Measurements from ENCODE around the gene CDK10.
"Not testable (repeated sequence)": the region's sequence is repeated elsewhere in the genome, so short reads cannot be mapped to it uniquely, and the experiment has no call there.

CDK10 gene

DNA sequence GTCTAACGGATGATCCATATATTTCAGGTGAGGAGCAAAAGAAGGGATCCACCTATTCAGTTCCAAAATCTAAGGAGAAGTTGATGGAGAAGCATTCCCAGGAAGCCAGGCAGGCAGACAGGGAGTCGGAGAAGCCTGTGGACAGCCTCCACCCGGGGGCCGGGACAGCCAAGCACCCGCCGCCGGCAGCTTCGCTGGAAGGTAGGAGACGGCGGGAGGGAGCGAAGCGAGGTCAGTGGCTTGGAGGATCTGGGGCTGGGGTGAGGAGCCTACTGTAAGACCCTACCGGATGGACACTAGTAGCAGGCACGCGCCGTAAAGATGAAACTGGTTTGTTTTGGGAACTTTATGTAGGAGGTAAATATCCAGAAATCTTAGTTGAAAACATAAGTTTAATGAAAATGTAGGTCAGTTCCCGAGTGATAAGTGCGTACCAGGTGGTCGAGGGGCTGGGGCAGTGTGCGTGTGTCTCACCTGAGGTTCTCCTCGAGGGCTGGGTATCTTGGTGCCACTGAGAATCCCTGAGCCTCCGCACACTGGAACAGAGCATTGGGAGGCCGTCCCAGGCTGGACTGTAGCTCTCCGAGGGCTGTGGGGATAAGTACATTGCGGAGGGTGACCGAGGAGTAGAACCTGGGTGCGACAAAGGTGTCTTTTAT is 28.1 kb upstream of the CDK10 start:
- Histone ChIP-seq H3K4me1 (ENCODE audit: low read length) (no peaks in the 10 kb centered on the region), H3K27me3 (replicated peaks; ENCODE audit: insufficient read depth, low read length) (no peaks in the 10 kb centered on the region), H3K4me3 (ENCODE audit: low read length) (peak overlapping the region; percentile 84), H3K27ac (ENCODE audit: low read length) (no peak overlapping the region), H3K36me3 (replicated peaks; ENCODE audit: insufficient read depth, low read length) (no peaks in the 10 kb centered on the region; the same call in 1 of the 2 replicates), H2AFZ (ENCODE audit: low read length) (peak overlapping the region; percentile 96), H4K20me1 (ENCODE audit: insufficient read depth, low read length) (no peaks in the 10 kb centered on the region), H3F3A (ENCODE audit: insufficient read depth, low read length) (no peaks in the 10 kb centered on the region), H3K9ac (ENCODE audit: low read length) (peak overlapping the region; percentile 75), H3K4me2 (ENCODE audit: low read depth, low read length) (peak overlapping the region; percentile 84), H3K9me2 (replicated peaks; ENCODE audit: insufficient read depth, low read length) (no peaks in the 10 kb centered on the region), H3K9me3 (replicated peaks; ENCODE audit: insufficient read depth, low read length) (no peaks in the 10 kb centered on the region), H3K79me2 (ENCODE audit: low read length) (peaks cover 37% of the 10 kb centered on the region)
- no peak for DNase-seq
- TF ChIP-seq, protein P1, sequence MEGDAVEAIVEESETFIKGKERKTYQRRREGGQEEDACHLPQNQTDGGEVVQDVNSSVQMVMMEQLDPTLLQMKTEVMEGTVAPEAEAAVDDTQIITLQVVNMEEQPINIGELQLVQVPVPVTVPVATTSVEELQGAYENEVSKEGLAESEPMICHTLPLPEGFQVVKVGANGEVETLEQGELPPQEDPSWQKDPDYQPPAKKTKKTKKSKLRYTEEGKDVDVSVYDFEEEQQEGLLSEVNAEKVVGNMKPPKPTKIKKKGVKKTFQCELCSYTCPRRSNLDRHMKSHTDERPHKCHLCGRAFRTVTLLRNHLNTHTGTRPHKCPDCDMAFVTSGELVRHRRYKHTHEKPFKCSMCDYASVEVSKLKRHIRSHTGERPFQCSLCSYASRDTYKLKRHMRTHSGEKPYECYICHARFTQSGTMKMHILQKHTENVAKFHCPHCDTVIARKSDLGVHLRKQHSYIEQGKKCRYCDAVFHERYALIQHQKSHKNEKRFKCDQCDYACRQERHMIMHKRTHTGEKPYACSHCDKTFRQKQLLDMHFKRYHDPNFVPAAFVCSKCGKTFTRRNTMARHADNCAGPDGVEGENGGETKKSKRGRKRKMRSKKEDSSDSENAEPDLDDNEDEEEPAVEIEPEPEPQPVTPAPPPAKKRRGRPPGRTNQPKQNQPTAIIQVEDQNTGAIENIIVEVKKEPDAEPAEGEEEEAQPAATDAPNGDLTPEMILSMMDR (IDR thresholded peaks at IDR 0.05; ENCODE audit: low read length): no peak
- TF ChIP-seq EZH2phosphoT487 (IDR thresholded peaks at IDR 0.05; ENCODE audit: low read length) (no peak), EZH2 (optimal IDR thresholded peaks at IDR 0.05; ENCODE audit: low read depth, low read length) (no peak)

DNA sequence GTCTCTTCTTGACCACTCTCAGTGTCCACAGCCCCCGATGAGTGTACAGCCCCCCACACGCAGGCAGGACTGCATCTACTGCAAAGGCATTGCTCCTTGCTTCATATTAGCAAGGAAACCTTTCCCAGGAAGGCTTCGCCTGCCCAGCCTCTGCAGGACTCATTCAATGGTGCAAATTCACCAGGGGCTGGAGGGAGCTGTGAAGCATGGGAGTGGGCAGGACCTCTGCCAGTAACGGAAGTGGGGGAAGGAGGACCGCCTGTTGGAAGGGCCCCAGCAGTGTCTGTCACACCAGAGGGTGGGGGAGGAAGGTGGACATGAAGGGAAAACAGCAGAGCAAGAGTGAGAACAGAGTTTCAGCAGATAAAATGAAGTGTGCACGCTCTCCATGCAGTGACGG is 26.3 kb upstream of the CDK10 start:
- DNase-seq: no peak
- Histone ChIP-seq H3K27ac (ENCODE audit: low read length) (no peak overlapping the region), H3K4me1 (ENCODE audit: low read length) (no peaks in the 10 kb centered on the region), H3K79me2 (ENCODE audit: low read length) (peaks cover 29% of the 10 kb centered on the region), H3K27me3 (replicated peaks; ENCODE audit: insufficient read depth, low read length) (no peaks in the 10 kb centered on the region), H3K9me2 (replicated peaks; ENCODE audit: insufficient read depth, low read length) (no peaks in the 10 kb centered on the region), H3F3A (ENCODE audit: insufficient read depth, low read length) (no peaks in the 10 kb centered on the region), H3K36me3 (replicated peaks; ENCODE audit: insufficient read depth, low read length) (no peaks in the 10 kb centered on the region; the same call in 1 of the 2 replicates), H2AFZ (ENCODE audit: low read length) (no peak overlapping the region), H4K20me1 (ENCODE audit: insufficient read depth, low read length) (no peaks in the 10 kb centered on the region), H3K4me2 (ENCODE audit: low read depth, low read length) (no peak overlapping the region), H3K4me3 (ENCODE audit: low read length) (no peak overlapping the region), H3K9ac (ENCODE audit: low read length) (no peak overlapping the region), H3K9me3 (replicated peaks; ENCODE audit: insufficient read depth, low read length) (no peaks in the 10 kb centered on the region)
- no peak for TF ChIP-seq EZH2 (optimal IDR thresholded peaks at IDR 0.05; ENCODE audit: low read depth, low read length)
- TF ChIP-seq, protein P1 (IDR thresholded peaks at IDR 0.05; ENCODE audit: low read length): no peak
- no peak for TF ChIP-seq EZH2phosphoT487 (IDR thresholded peaks at IDR 0.05; ENCODE audit: low read length)

DNA sequence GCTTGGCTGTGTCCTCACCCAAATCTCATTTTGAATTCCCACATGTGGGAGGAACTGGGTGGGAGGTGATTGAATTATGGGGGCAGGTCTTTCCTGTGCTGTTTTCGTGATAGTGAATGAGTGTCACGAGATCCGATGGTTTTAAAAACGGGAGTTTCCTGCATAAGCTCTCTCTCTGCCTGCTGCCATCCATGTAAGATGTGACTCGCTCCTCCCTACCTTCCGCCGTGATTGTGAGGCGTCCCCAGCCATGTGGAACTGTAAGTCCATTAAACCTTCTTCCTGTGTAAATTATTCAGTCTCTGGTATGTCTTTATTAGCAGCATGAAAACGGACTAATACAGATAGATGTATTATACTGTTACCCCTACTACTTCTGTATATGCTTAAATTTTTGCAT is 25.3 kb upstream of the CDK10 start:
- no peaks in the 10 kb centered on the region for H3K9me3 ChIP-seq (replicated peaks; ENCODE audit: insufficient read depth, low read length)
- TF ChIP-seq EZH2 (optimal IDR thresholded peaks at IDR 0.05; ENCODE audit: low read depth, low read length) (no peak), EZH2phosphoT487 (IDR thresholded peaks at IDR 0.05; ENCODE audit: low read length) (no peak)
- TF ChIP-seq, protein P1 (IDR thresholded peaks at IDR 0.05; ENCODE audit: low read length): no peak

DNA sequence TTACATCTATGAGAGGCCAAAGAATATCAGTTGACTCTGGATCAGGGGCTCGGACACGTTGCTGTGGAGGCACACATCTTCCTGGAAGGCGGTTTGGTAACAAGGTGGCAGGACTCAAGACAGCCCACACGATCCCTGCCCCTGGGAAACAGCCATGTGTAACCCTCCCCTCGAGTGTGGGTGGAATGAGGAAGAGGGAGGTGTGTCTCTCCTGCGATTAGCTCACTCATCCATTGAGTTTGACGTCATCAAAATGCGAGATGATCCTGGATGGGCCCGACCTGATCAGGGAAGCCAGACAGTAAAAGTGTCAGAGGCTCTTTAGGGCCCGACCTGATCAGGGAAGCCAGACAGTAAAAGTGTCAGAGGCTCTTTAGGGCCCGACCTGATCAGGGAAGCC is 22.3 kb upstream of the CDK10 start:
- DNase-seq; H3K79me2 ChIP-seq (ENCODE audit: low read length); H3F3A ChIP-seq (ENCODE audit: insufficient read depth, low read length); H3K4me1 ChIP-seq (ENCODE audit: low read length); H3K9ac ChIP-seq (ENCODE audit: low read length); H3K4me2 ChIP-seq (ENCODE audit: low read depth, low read length); H3K27me3 ChIP-seq (replicated peaks; ENCODE audit: insufficient read depth, low read length); H3K9me3 ChIP-seq (replicated peaks; ENCODE audit: insufficient read depth, low read length); H3K4me3 ChIP-seq (ENCODE audit: low read length); H3K36me3 ChIP-seq (replicated peaks; ENCODE audit: insufficient read depth, low read length); H3K9me2 ChIP-seq (replicated peaks; ENCODE audit: insufficient read depth, low read length); H2AFZ ChIP-seq (ENCODE audit: low read length); H4K20me1 ChIP-seq (ENCODE audit: insufficient read depth, low read length); H3K27ac ChIP-seq (ENCODE audit: low read length): not testable (repeated sequence)

More for the DNA sequence above, 25.3 kb upstream of the CDK10 start:
- Histone ChIP-seq H3K9me2 (replicated peaks; ENCODE audit: insufficient read depth, low read length) (no peaks in the 10 kb centered on the region), H3K4me2 (ENCODE audit: low read depth, low read length) (no peak overlapping the region), H3K27me3 (replicated peaks; ENCODE audit: insufficient read depth, low read length) (no peaks in the 10 kb centered on the region), H4K20me1 (ENCODE audit: insufficient read depth, low read length) (no peaks in the 10 kb centered on the region), H2AFZ (ENCODE audit: low read length) (no peak overlapping the region), H3K4me1 (ENCODE audit: low read length) (no peaks in the 10 kb centered on the region), H3K36me3 (replicated peaks; ENCODE audit: insufficient read depth, low read length) (no peaks in the 10 kb centered on the region; the same call in 1 of the 2 replicates), H3K27ac (ENCODE audit: low read length) (no peak overlapping the region), H3F3A (ENCODE audit: insufficient read depth, low read length) (no peaks in the 10 kb centered on the region), H3K9ac (ENCODE audit: low read length) (no peak overlapping the region), H3K4me3 (ENCODE audit: low read length) (no peak overlapping the region), H3K79me2 (ENCODE audit: low read length) (peaks cover 25% of the 10 kb centered on the region)
- no peak for DNase-seq
